HEK293 (cell line): ENCODE measurements around the gene SNTG2.

Experiments
- CTCF ChIP-seq: fragments of 450-650 bp; formaldehyde crosslinking; IDR thresholded peaks from 2 replicates; pipeline ENCODE4 v1.5.1; 2016; ENCODE audit warnings: missing biosample characterization, missing genetic modification characterization
- HOXA7 ChIP-seq: sonication (generic); formaldehyde crosslinking; IDR thresholded peaks from 2 replicates; pipeline ENCODE4 v1.8.1; 2022; ENCODE audit warnings: missing genetic modification reagents, borderline replicate concordance
- REST ChIP-seq: fragments of 450-650 bp; formaldehyde crosslinking; IDR thresholded peaks from 2 replicates; pipeline ENCODE4 v1.5.1; 2016; ENCODE audit warnings: missing biosample characterization, missing genetic modification characterization
- TCF7L2 ChIP-seq: IDR thresholded peaks from 2 replicates; pipeline ENCODE4 v1.6.1; 2011; ENCODE audit warnings: low read depth, mild to moderate bottlenecking, inconsistent platforms, low read length, moderate library complexity, borderline replicate concordance
- WT1 ChIP-seq: fragments of 450-650 bp; formaldehyde crosslinking; IDR thresholded peaks from 2 replicates; pipeline ENCODE4 v1.5.1; 2016; ENCODE audit warnings: missing biosample characterization, missing genetic modification characterization
- ZNF18 ChIP-seq: fragments of 450-650 bp; formaldehyde crosslinking; IDR thresholded peaks from 2 replicates; pipeline ENCODE4 v1.5.1; 2016; ENCODE audit warnings: missing biosample characterization, missing genetic modification characterization
- ZNF248 ChIP-seq: fragments of 450-650 bp; formaldehyde crosslinking; IDR thresholded peaks from 2 replicates; pipeline ENCODE4 v1.5.1; 2017; ENCODE audit warnings: missing biosample characterization, missing genetic modification characterization
- ZNF747 ChIP-seq: fragments of 450-650 bp; formaldehyde crosslinking; IDR thresholded peaks from 2 replicates; pipeline ENCODE4 v1.5.1; 2016; ENCODE audit warnings: missing biosample characterization, missing genetic modification characterization

- TF ChIP-seq ZNF248 (tag by site-specific recombination) (no peak), ZNF18 (tag by site-specific recombination) (no peak), ZNF747 (no peak), HOXA7 (CRISPR knock-in tag) (no peak), CTCF (tag by site-specific recombination) (no peak), TCF7L2 (no peak), WT1 (no peak), REST (no peak)
Observed at GRCh38 chr2:1156531-1156930, 205.9 kb downstream of the SNTG2 start.
